Measurements from ENCODE around the gene TSSK6. TPM values are rescaled to one million over a fixed set of nuclear protein-coding genes. Genes with fewer than 3 reads are reported as not detected.
A peak's percentile ranks its signal among the peaks of the same experiment; 100 is the strongest.

TSSK6 gene
- total and polyA plus RNA-seq, 2 experiments from 2014 or later, result 0.63 to 4.9 TPM

GRCh38 chr19:19525611-19526380 is 10.4 kb upstream of the TSSK6 start:
- Histone ChIP-seq H3K27ac (ENCODE audit: low read depth) (no peak overlapping the region; the same call in 1 of the 2 replicates), H3K27me3 (ENCODE audit: insufficient read depth) (no peaks in the 10 kb centered on the region), H3K36me3 (ENCODE audit: insufficient read depth) (peaks cover 6% of the 10 kb centered on the region; the same call in 1 of the 2 replicates), H3K79me2 (replicated peaks; ENCODE audit: insufficient read depth) (peaks cover 46% of the 10 kb centered on the region), H3K4me3 (no peak overlapping the region), H3K4me2 (no peak overlapping the region), H3K9me2 (ENCODE audit: insufficient read depth) (no peaks in the 10 kb centered on the region), H4K20me1 (replicated peaks; ENCODE audit: insufficient read depth) (peaks cover 35% of the 10 kb centered on the region), H3K4me1 (ENCODE audit: insufficient read depth) (peaks cover 6% of the 10 kb centered on the region; the same call in 1 of the 2 replicates), H2AFZ (no peak overlapping the region), H3F3A (replicated peaks; ENCODE audit: low read depth) (peaks cover 14% of the 10 kb centered on the region; the same call in 1 of the 2 replicates)
- ATAC-seq, result peak; percentile 10
- TF ChIP-seq EZH2phosphoT487 (IDR thresholded peaks at IDR 0.05; ENCODE audit: unreplicated experiment) (no peak), CTCF (conservative IDR thresholded peaks at IDR 0.05; ENCODE audit: low read depth in 2 of 2) (peak; percentile 11 to 24; a peak in 2 of 4 replicates), STAT1 (IDR thresholded peaks at IDR 0.05; ENCODE audit: unreplicated experiment) (no peak), ZNF114 (CRISPR knock-in tag; IDR thresholded peaks at IDR 0.05) (no peak), ZNF331 (CRISPR knock-in tag; IDR thresholded peaks at IDR 0.05; ENCODE audit: low read depth) (no peak)
- Mint-ChIP-seq H3K9me3 (no peaks in the 10 kb centered on the region; the same call in 2 of the 3 replicates), H3K36me3 (ENCODE audit: low read depth) (peaks cover 39% of the 10 kb centered on the region), H3K4me3 (no peak overlapping the region), H3K27me3 (ENCODE audit: insufficient read depth, low read depth, poor library complexity) (peaks cover 4% of the 10 kb centered on the region), H3K27ac (peak overlapping the region; percentile 78; the same call in 1 of the 2 replicates), H3K4me1 (peaks cover 29% of the 10 kb centered on the region)
- DNase-seq (ENCODE audit: low spot score), result peak; percentile 58

GRCh38 chr19:19524053-19524452 is 8.7 kb upstream of the TSSK6 start:
- H3K27ac ChIP-seq (ENCODE audit: low read depth), result no peak overlapping the region
- peaks cover 6% of the 10 kb centered on the region; the same call in 1 of the 2 replicates for H3K4me1 ChIP-seq (ENCODE audit: insufficient read depth)
- peaks cover 6% of the 10 kb centered on the region for H3K27me3 Mint-ChIP-seq (ENCODE audit: insufficient read depth, low read depth, poor library complexity)
- H2AFZ ChIP-seq, result no peak overlapping the region
- no peak overlapping the region for H3K4me2 ChIP-seq
- H3K27me3 ChIP-seq (ENCODE audit: insufficient read depth), result no peaks in the 10 kb centered on the region
- no peak overlapping the region for H3K4me3 Mint-ChIP-seq
- ATAC-seq (no peak), DNase-seq (ENCODE audit: low spot score) (no peak)
- peaks cover 39% of the 10 kb centered on the region for H4K20me1 ChIP-seq (replicated peaks; ENCODE audit: insufficient read depth)
- H3F3A ChIP-seq (replicated peaks; ENCODE audit: low read depth), result peaks cover 12% of the 10 kb centered on the region; the same call in 1 of the 2 replicates
- peaks cover 9% of the 10 kb centered on the region; the same call in 1 of the 2 replicates for H3K36me3 ChIP-seq (ENCODE audit: insufficient read depth)
- peaks cover 64% of the 10 kb centered on the region for H3K79me2 ChIP-seq (replicated peaks; ENCODE audit: insufficient read depth)
- H3K4me1 Mint-ChIP-seq, result peaks cover 14% of the 10 kb centered on the region
- H3K27ac Mint-ChIP-seq, result no peak overlapping the region; the same call in 1 of the 2 replicates
- no peak overlapping the region for H3K4me3 ChIP-seq
- H3K36me3 Mint-ChIP-seq (ENCODE audit: low read depth), result peaks cover 52% of the 10 kb centered on the region
- H3K9me2 ChIP-seq (ENCODE audit: insufficient read depth), result no peaks in the 10 kb centered on the region
- no peaks in the 10 kb centered on the region; the same call in 2 of the 3 replicates for H3K9me3 Mint-ChIP-seq
- no peak for TF ChIP-seq ZNF462 (CRISPR knock-in tag; IDR thresholded peaks at IDR 0.05)
- no peak for TF ChIP-seq CTCF (conservative IDR thresholded peaks at IDR 0.05; ENCODE audit: low read depth in 2 of 2)

Measured in GM23338 (cell line).